Left lung (tissue), 10 donors: ENCODE results near the gene FCRL6. TPM values are rescaled to one million over a fixed set of nuclear protein-coding genes. Genes with fewer than 3 reads are reported as not detected.

Experiments used
- ATAC-seq: fragments of 200-7000 bp; cut with Tn5 transposase; one replicate; pipeline ENCODE4 v1.9.1; 2020; ENCODE audit warnings: moderate library complexity
- DNase-seq, 4 donors: peaks; one replicate each; pipeline ENCODE4 v3.0.0-alpha.2; 2013 to 2020
- H3K27ac ChIP-seq, 2 donors: fragments of 200-600 bp; sonication (generic) in 1 of 2; one replicate each; pipeline versions ENCODE4 v1.5.0 to v1.8.0; 2020 to 2021
- H3K27me3 ChIP-seq, 2 donors: fragments of 200-600 bp; sonication (generic) in 1 of 2; one replicate each; pipeline versions ENCODE4 v1.5.0 to v1.8.0; 2020 to 2021
- H3K36me3 ChIP-seq, 2 donors: fragments of 200-600 bp; sonication (generic) in 1 of 2; one replicate each; pipeline versions ENCODE4 v1.5.0 to v1.8.0; 2020 to 2021
- H3K4me1 ChIP-seq, 2 donors: fragments of 200-600 bp; one replicate each; pipeline ENCODE4 v1.8.0; 2021
- H3K4me3 ChIP-seq, 2 donors: fragments of 200-600 bp; sonication (generic) in 1 of 2; one replicate each; pipeline versions ENCODE4 v1.5.0 to v1.8.0; 2020 to 2021; ENCODE audit warnings: mild to moderate bottlenecking in 1 of 2
- H3K9me3 ChIP-seq, 2 donors: fragments of 200-600 bp; sonication (generic) in 1 of 2; one replicate each; pipeline versions ENCODE4 v1.5.0 to v1.8.0; 2020 to 2021
- CTCF ChIP-seq, 2 donors: fragments of 200-600 bp; sonication (generic) in 1 of 2; IDR thresholded peaks; one replicate each; pipeline versions ENCODE4 v1.5.0 to v1.8.0; 2021; ENCODE audit warnings: antibody characterized with exemption in 2 of 2
- intact Hi-C, 2 donors: fragments of 100-400 bp; cut with DNase I; formaldehyde crosslinking; loops; one replicate each; pipeline versions ENCODE4 v1.11.2 to v1.14.2; 2022
- polyA plus RNA-seq, 6 donors: library from polyadenylated mRNA; unstranded; fragments of 120-200 nt; gene quantifications; one replicate each; pipeline ENCODE4 v1.2.1, GENCODE V29; 2013; ENCODE audit not compliant: insufficient read length in 6 of 6
- total RNA-seq, 2 donors: library from RNA; stranded (reverse); fragmentation: NEBNext Ultra II Directional; extraction: Animal tissue kit (Norgen Biotek cat#: 25700); gene quantifications; one replicate each; pipeline ENCODE4 v1.2.1, GENCODE V29; 2021
- donor health status: DM: no; HTN: yes; CAD: no.
- donor health status: DM: no; HTN: no; CAD: no.

The FCRL6 gene
- total and polyA plus RNA-seq, 8 donors: 0.38 to 2.2 (median 0.50) TPM

GRCh38 chr1:159815926-159816325 lies 13.8 kb downstream of the FCRL6 start:
- H3K4me1 ChIP-seq: peaks cover 0 to 1% of the 10 kb centered on the region in 2 donors
- H3K4me3 ChIP-seq: no peak overlapping the region
- ATAC-seq: no peak
- H3K27me3 ChIP-seq: no peaks in the 10 kb centered on the region
- no peak overlapping the region for H3K27ac ChIP-seq
- no peaks in the 10 kb centered on the region for H3K36me3 ChIP-seq
- no peak for TF ChIP-seq CTCF (IDR thresholded peaks at IDR 0.05)
- H3K9me3 ChIP-seq: no peaks in the 10 kb centered on the region
- intact Hi-C loops: no loop called here
- DNase-seq: no peak

DNA sequence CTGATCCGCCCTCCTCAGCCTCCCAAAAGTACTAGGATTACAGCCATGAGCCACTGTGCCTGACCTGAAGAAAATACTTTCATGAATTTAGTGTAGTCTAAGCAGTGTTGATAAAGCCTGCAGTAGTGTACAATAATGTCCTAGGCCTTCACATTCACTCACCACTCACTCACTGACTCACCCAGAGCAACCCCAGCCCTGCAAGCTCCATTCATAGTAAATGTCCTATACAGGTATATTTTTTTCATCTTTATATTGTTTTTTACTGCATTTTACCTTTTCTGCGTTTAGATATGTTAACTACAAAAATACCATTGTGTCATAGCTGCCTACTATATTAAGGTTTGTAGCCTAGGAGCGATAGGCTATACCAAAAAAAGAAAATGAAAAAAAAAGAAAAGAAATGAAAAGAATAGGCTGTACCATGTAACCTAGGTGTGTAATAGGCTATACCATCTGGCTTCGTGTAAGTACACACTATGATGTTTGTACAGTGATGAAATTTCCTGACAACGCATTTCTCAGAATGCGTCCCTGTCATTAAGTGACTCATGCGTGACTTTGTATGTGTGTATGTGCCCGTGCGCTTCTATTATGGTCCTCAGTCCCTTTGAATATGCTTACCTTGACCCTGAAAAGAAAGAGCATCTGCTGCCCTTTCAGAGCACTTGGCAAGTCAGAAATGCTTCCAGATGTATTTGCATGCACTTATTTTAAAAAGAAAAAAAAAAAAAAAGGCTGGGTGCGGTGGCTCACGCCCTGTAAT lies 15.3 kb downstream of the FCRL6 start:
- H3K9me3 ChIP-seq: no peaks in the 10 kb centered on the region
- intact Hi-C loops: no loop called here
- ATAC-seq: peak; percentile 53
- no peak for TF ChIP-seq CTCF (IDR thresholded peaks at IDR 0.05)
- no peaks in the 10 kb centered on the region for H3K36me3 ChIP-seq
- H3K4me3 ChIP-seq: no peak overlapping the region
- H3K27ac ChIP-seq: no peak overlapping the region
- no peak for DNase-seq
- peaks cover 0 to 7% of the 10 kb centered on the region in 2 donors for H3K4me1 ChIP-seq
- H3K27me3 ChIP-seq: no peaks in the 10 kb centered on the region

- DNase-seq (peak in 1 of 4 donors; percentile 78), ATAC-seq (peak; percentile 61)
- Histone ChIP-seq H3K4me1 (peaks cover 0 to 25% of the 10 kb centered on the region in 2 donors), H3K4me3 (no peak overlapping the region), H3K36me3 (no peaks in the 10 kb centered on the region), H3K27ac (no peak overlapping the region), H3K27me3 (no peaks in the 10 kb centered on the region), H3K9me3 (no peaks in the 10 kb centered on the region)
- intact Hi-C loops: no loop called here
- no peak for TF ChIP-seq CTCF (IDR thresholded peaks at IDR 0.05)
These were observed 19.2 kb downstream of the FCRL6 start for GRCh38 chr1:159821171-159821867.

DNA sequence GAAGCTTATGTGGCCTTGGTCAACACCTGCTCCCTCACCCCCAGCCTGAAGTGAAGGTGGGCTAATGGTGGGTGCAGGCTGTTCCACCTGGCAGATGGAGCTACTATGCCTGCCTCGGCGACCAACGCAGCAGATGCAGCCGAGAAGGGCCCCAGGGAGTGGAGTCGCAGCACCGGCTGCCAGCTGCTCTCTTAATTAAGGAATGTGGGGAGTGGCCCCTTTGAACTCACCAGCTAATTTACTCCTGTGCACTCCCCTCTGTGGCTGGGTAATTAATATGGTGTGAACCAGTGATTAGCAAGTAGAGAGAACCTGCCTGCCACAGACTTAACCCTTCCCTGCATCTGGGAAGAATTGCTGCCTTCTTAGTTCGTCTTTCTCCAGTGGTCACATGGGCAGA lies 21.2 kb downstream of the FCRL6 start:
- H3K4me1 ChIP-seq: peaks cover 0 to 46% of the 10 kb centered on the region in 2 donors
- H3K36me3 ChIP-seq: no peaks in the 10 kb centered on the region
- H3K9me3 ChIP-seq: no peaks in the 10 kb centered on the region
- H3K27ac ChIP-seq: no peak overlapping the region
- TF ChIP-seq CTCF (IDR thresholded peaks at IDR 0.05): no peak
- intact Hi-C loops: no loop called here
- H3K4me3 ChIP-seq: no peak overlapping the region
- ATAC-seq: peak; percentile 50
- DNase-seq: no peak
- no peaks in the 10 kb centered on the region for H3K27me3 ChIP-seq

- Histone ChIP-seq H3K9me3 (no peaks in the 10 kb centered on the region), H3K4me3 (peak overlapping the region in 1 of 2 donors; percentile 44), H3K27ac (peak overlapping the region in 1 of 2 donors; percentile 64), H3K4me1 (peaks cover 0 to 66% of the 10 kb centered on the region in 2 donors), H3K27me3 (no peaks in the 10 kb centered on the region), H3K36me3 (no peaks in the 10 kb centered on the region)
- TF ChIP-seq CTCF (IDR thresholded peaks at IDR 0.05): no peak
- intact Hi-C loops: no loop called here
- no peak for DNase-seq
- ATAC-seq: no peak
These were observed 23.4 kb downstream of the FCRL6 start for GRCh38 chr1:159825564-159825963.
